Prostate gland (tissue), 2 donors: ENCODE measurements around the gene FBXO41.

ENCODE experiments used
- POLR2A ChIP-seq: fragments of 450-650 bp; IDR thresholded peaks from one replicate; pipeline ENCODE4 v1.6.1; 2016; ENCODE audit warnings: antibody characterized with exemption, mild to moderate bottlenecking
- POLR2AphosphoS5 ChIP-seq: sonication (generic); formaldehyde crosslinking; IDR thresholded peaks from one replicate; pipeline ENCODE4 v1.6.1; 2017; ENCODE audit warnings: antibody characterized with exemption
- TF ChIP-seq, protein P1 (sequence below), 4 experiments: fragments of 200-600 bp in 2 of 4; fragments of 450-650 bp in 2 of 4; sonication (generic) in 2 of 4; IDR thresholded peaks; 1 replicate in 3 of 4; 2 replicates in 1 of 4; pipeline ENCODE4 v1.5.1; 2016 to 2019; ENCODE audit warnings: antibody characterized with exemption in 4 of 4, mild to moderate bottlenecking in 2 of 4, moderate library complexity in 2 of 4

DNA sequence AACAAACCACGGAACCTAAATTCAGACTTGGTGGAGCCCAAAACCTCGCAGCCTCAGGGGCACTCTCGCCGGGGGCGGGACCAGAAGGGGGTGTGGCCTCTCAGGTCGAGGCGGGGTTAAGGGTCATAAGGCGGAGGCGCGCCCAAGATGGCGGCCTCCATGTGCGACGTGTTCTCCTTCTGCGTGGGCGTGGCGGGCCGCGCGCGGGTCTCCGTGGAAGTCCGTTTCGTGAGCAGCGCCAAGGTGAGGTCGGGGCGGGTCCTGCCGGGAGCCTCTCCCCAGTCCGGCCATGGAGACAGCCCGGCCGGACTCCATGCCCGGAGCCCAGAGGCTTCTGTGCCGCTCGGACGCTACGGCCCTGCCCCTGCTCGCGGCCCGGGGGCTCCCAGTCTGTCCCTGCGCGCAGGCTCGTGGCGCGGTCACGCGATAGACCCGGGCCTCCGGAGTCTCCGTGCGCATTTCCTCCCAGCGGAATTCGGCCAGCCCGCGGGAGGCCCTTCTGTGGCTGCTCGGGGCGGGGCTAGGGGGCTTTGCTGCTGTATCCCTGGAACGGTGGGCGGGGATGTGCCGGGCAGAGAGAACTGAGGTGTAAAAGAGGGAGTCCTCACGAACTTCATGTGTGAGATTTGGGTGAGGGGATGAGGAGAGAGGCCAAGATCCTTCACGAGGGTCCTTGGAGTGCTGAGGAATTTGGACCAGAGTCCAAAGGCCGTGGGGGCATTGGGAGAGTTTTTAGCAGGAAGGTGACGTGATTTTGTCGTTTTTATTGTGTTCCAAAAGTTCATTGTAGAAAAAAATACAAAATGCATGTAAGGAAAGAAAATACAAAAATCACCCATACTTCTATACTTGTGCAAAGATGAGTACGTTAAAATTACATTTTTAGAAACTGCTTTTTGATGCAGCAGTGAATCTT lies 69.9 kb downstream of the FBXO41 start, which contains the start of gene SMYD5:
- TF ChIP-seq, protein P1, sequence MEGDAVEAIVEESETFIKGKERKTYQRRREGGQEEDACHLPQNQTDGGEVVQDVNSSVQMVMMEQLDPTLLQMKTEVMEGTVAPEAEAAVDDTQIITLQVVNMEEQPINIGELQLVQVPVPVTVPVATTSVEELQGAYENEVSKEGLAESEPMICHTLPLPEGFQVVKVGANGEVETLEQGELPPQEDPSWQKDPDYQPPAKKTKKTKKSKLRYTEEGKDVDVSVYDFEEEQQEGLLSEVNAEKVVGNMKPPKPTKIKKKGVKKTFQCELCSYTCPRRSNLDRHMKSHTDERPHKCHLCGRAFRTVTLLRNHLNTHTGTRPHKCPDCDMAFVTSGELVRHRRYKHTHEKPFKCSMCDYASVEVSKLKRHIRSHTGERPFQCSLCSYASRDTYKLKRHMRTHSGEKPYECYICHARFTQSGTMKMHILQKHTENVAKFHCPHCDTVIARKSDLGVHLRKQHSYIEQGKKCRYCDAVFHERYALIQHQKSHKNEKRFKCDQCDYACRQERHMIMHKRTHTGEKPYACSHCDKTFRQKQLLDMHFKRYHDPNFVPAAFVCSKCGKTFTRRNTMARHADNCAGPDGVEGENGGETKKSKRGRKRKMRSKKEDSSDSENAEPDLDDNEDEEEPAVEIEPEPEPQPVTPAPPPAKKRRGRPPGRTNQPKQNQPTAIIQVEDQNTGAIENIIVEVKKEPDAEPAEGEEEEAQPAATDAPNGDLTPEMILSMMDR (IDR thresholded peaks at IDR 0.05), result no peak
- TF ChIP-seq POLR2A, result no peak
- peak; percentile 44 for TF ChIP-seq POLR2AphosphoS5
